ENCODE results near the gene MEGF11.

DNA sequence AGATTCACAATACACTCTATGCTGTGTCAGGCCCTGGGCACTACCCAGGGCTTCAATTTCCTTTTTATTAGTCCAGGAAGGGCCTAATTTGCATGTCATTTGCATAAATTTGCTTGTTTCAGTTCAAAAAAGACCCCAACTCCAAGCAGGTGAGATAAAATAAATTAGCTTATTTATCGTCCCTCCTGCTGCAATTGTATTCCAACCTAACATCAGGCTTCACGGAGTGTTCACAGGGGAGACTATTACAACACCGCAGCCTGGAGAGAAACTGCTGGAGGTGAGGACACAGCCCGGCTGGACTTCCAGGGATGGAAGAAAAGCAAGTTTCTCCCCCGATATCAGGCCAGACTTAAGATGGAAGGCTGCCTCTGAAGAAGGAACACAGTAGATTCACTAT, 62.8 kb downstream of the MEGF11 start:
- TF ChIP-seq SRF (IDR thresholded peaks at IDR 0.05; ENCODE audit: low read depth) = no peak
- TF ChIP-seq, protein P1, sequence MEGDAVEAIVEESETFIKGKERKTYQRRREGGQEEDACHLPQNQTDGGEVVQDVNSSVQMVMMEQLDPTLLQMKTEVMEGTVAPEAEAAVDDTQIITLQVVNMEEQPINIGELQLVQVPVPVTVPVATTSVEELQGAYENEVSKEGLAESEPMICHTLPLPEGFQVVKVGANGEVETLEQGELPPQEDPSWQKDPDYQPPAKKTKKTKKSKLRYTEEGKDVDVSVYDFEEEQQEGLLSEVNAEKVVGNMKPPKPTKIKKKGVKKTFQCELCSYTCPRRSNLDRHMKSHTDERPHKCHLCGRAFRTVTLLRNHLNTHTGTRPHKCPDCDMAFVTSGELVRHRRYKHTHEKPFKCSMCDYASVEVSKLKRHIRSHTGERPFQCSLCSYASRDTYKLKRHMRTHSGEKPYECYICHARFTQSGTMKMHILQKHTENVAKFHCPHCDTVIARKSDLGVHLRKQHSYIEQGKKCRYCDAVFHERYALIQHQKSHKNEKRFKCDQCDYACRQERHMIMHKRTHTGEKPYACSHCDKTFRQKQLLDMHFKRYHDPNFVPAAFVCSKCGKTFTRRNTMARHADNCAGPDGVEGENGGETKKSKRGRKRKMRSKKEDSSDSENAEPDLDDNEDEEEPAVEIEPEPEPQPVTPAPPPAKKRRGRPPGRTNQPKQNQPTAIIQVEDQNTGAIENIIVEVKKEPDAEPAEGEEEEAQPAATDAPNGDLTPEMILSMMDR (IDR thresholded peaks at IDR 0.05 in 2 of 3, conservative IDR thresholded peaks at IDR 0.05 in 1 of 3; ENCODE audit: borderline replicate concordance in 1 of 3, insufficient read depth in 1 of 3, low read depth in 2 of 3, low read length in 2 of 3) = no peak
- TF ChIP-seq, protein P2, sequence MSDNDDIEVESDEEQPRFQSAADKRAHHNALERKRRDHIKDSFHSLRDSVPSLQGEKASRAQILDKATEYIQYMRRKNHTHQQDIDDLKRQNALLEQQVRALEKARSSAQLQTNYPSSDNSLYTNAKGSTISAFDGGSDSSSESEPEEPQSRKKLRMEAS (IDR thresholded peaks at IDR 0.05) = no peak
- TF ChIP-seq EZH2 (IDR thresholded peaks at IDR 0.05) = no peak
- TF ChIP-seq POLR2A (IDR thresholded peaks at IDR 0.05; ENCODE audit: borderline replicate concordance, extremely low read depth, insufficient read depth, insufficient read length) = no peak
- TF ChIP-seq REST (IDR thresholded peaks at IDR 0.05; ENCODE audit: low read depth) = no peak
- no peak for TF ChIP-seq FOSL1 (IDR thresholded peaks at IDR 0.05; ENCODE audit: low read depth)
- TF ChIP-seq ATF3 (IDR thresholded peaks at IDR 0.05) = no peak
